Suprapubic skin (tissue), 4 donors: ENCODE data around the gene GLIS1.

Experiments used
- CTCF ChIP-seq, 2 donors: fragments of 200-600 bp in 1 of 2; fragments of 450-650 bp in 1 of 2; sonication (generic) in 1 of 2; IDR thresholded peaks; one replicate each; pipeline ENCODE4 v1.5.1; 2016 to 2019; ENCODE audit warnings: antibody characterized with exemption in 2 of 2, mild to moderate bottlenecking in 1 of 2, moderate library complexity in 1 of 2
- EP300 ChIP-seq: sonication (generic); formaldehyde crosslinking; IDR thresholded peaks from one replicate; pipeline ENCODE4 v1.6.1; 2017; ENCODE audit warnings: antibody characterized with exemption
- POLR2A ChIP-seq, 2 donors: fragments of 450-650 bp; IDR thresholded peaks; one replicate each; pipeline ENCODE4 v1.6.1; 2017; ENCODE audit warnings: antibody characterized with exemption in 2 of 2, mild to moderate bottlenecking in 2 of 2, moderate library complexity in 2 of 2
- POLR2AphosphoS5 ChIP-seq, 3 donors: sonication (generic); formaldehyde crosslinking; IDR thresholded peaks; one replicate each; pipeline ENCODE4 v1.6.1; 2017; ENCODE audit warnings: antibody characterized with exemption in 3 of 3

GRCh38 chr1:53638360-53639035 is 100.5 kb downstream of the GLIS1 start:
- TF ChIP-seq CTCF (IDR thresholded peaks at IDR 0.05) (no peak), POLR2A (IDR thresholded peaks at IDR 0.05) (no peak), EP300 (no peak), POLR2AphosphoS5 (IDR thresholded peaks at IDR 0.05) (no peak)
